ENCODE data around the gene ERC1.

The ERC1 gene

GRCh38 chr12:1382151-1382550, 391.1 kb downstream of the ERC1 start:
- H3K4me3 ChIP-seq (ENCODE audit: low read depth, low read length) = no peak overlapping the region
- CTCF ChIA-PET = interaction anchor here (1.7 kb wide), 1 partner anchor 20 kb away, joined by 5 read pairs; no protein-coding TSS in a partner anchor
- DNase-seq (ENCODE audit: low read depth, low spot score) = no peak
- TF ChIP-seq CTCF (IDR thresholded peaks at IDR 0.05; ENCODE audit: insufficient read depth, low read length, missing control alignments) = no peak
- POLR2A ChIA-PET = no interaction called here

DNA sequence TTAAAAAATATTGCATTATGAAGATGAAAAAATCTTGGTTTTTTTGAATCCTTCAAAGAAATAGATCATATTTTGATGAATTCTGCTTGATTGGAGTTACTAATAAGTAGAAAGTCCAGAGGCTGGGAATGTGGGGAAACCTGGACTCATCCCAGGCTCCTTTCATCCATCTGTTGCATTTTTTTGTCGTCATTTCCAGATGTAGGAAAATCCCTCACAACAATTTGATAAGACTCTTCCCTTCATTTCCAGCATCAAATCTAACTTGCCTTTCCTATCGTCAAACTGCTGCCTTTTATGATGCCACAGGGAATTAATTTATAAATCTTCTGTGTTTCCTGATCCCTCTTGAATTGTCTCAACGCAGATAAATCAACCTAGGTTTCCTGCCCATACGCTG, 391.8 kb downstream of the ERC1 start:
- CTCF ChIA-PET = interaction anchor here (1.7 kb wide), 1 partner anchor 20 kb away, joined by 5 read pairs; no protein-coding TSS in a partner anchor
- POLR2A ChIA-PET = no interaction called here
- DNase-seq (ENCODE audit: low read depth, low spot score) = no peak
- no peak for TF ChIP-seq CTCF (IDR thresholded peaks at IDR 0.05; ENCODE audit: insufficient read depth, low read length, missing control alignments)
- no peak overlapping the region for H3K4me3 ChIP-seq (ENCODE audit: low read depth, low read length)

DNA sequence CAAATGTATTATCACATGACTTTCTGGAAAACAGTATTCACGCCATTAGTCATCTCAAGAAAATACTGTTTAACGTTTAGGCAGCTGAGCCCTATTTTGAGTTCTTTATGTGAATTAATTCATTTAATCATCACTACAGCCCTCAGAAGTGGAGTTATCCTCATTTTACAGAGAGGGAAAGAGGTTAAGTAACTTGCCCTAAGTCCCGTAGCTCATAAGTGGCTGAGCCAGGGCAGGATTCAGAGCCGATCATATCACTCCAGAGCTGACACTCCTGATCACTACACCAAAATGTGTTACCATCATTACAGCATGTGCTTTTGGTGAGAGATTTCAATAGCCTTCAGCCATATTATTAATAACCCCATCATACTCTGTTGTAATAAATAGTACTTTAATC, 392.7 kb downstream of the ERC1 start:
- H3K4me3 ChIP-seq (ENCODE audit: low read depth, low read length) = no peak overlapping the region
- ChIA-PET POLR2A (no interaction called here), CTCF (interaction anchor here (0.9 to 1.6 kb wide), 4 partner anchors 9 to 266 kb away, joined by 3 to 6 read pairs (median 4); no protein-coding TSS in a partner anchor)
- DNase-seq (ENCODE audit: low read depth, low spot score) = no peak
- no peak for TF ChIP-seq CTCF (IDR thresholded peaks at IDR 0.05; ENCODE audit: insufficient read depth, low read length, missing control alignments)

DNA sequence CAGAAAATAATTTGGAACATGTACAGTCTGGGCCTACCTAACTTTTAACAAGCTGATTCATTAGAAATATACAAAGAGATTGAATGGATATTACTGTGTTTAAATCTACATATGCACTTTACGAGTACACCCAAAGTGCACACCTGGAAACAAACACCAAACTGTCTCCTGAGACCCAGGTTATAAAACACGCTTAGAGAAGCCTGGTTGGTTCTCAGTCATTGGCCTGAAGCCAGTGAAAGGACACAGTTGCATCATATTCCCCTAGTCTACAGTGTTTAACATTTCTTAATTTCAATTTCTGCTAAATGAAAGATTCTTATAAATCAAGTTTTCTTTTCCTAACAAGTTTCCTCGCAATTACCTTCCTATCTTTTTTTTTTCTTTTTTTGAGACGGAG, 393.9 kb downstream of the ERC1 start:
- TF ChIP-seq CTCF (IDR thresholded peaks at IDR 0.05; ENCODE audit: insufficient read depth, low read length, missing control alignments) = no peak
- no peak for DNase-seq (ENCODE audit: low read depth, low spot score)
- ChIA-PET CTCF (interaction anchor here (1.2 to 1.6 kb wide), 2 partner anchors 11 to 267 kb away, joined by 3 to 6 read pairs; no protein-coding TSS in a partner anchor), POLR2A (no interaction called here)
- no peak overlapping the region for H3K4me3 ChIP-seq (ENCODE audit: low read depth, low read length)

GRCh38 chr12:1391722-1392121, 400.7 kb downstream of the ERC1 start:
- no peak overlapping the region for H3K4me3 ChIP-seq (ENCODE audit: low read depth, low read length)
- no peak for TF ChIP-seq CTCF (IDR thresholded peaks at IDR 0.05; ENCODE audit: insufficient read depth, low read length, missing control alignments)
- no peak for DNase-seq (ENCODE audit: low read depth, low spot score)
- CTCF ChIA-PET = no interaction called here
- POLR2A ChIA-PET = no interaction called here

- no peak for TF ChIP-seq CTCF (IDR thresholded peaks at IDR 0.05; ENCODE audit: insufficient read depth, low read length, missing control alignments)
- H3K4me3 ChIP-seq (ENCODE audit: low read depth, low read length) = no peak overlapping the region
- no peak for DNase-seq (ENCODE audit: low read depth, low spot score)
- CTCF ChIA-PET = interaction anchor here (0.9 to 1.3 kb wide), 2 partner anchors 188 to 278 kb away, joined by 3 read pairs; no protein-coding TSS in a partner anchor
- POLR2A ChIA-PET = interaction anchor here (0.6 kb wide), 1 partner anchor 78 kb away, joined by 4 read pairs; no protein-coding TSS in a partner anchor
These were observed 404.5 kb downstream of the ERC1 start for GRCh38 chr12:1395421-1395955.
